Measurements from ENCODE around the gene NPEPL1.
"Not testable (repeated sequence)": the region's sequence is repeated elsewhere in the genome, so short reads cannot be mapped to it uniquely, and the experiment has no call there.

The NPEPL1 gene

GRCh38 chr20:58740356-58741308 is 48.0 kb downstream of the NPEPL1 start:
- no peak for DNase-seq (ENCODE audit: low read depth, low spot score)

- DNase-seq (ENCODE audit: low read depth, low spot score) = no peak
Observed at GRCh38 chr20:58741384-58741783, 48.8 kb downstream of the NPEPL1 start.

DNA sequence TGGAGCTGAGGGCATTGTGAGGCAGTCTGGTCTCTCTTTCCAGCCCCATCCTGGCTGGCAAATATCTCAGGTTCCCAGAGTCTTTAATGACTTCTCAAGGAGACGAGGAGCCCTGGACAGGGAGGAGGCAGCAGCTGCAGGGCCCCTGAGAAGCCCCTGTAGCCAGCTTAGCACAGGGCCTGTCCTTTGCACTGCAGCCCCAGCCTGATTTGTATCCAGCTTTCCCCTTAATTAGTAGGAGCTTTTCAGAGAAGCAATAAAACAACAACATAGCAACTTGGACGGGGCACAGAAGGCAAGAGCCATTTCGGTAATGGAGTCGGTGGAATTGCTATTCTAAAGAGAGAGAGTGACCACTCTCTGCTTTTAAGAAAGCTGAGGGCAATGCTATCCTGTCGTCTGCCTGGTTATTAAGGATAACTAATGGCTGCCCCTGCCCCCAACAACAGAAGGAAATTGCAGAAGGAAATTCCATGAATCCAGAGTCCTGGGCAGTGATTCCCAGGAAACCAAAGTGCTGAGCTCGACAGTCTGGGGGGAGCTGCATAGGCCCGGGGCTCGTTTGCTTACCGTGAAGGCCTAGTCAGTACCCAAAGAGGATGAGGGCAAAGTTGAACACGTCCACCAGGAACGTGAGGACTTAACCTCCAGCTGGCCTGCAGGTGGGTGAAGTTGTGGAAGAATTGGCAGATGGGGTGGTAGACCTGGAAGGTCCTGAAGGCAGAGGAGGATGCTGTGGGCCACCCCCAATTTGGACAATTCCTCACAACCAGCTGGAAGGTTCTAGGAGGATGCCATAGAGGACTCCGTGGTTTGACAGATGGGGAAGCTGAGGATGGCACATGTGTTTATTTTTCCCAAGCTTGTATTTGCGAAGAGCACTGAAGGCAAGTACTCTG is 50.3 kb downstream of the NPEPL1 start:
- no peak for DNase-seq (ENCODE audit: low read depth, low spot score)

DNA sequence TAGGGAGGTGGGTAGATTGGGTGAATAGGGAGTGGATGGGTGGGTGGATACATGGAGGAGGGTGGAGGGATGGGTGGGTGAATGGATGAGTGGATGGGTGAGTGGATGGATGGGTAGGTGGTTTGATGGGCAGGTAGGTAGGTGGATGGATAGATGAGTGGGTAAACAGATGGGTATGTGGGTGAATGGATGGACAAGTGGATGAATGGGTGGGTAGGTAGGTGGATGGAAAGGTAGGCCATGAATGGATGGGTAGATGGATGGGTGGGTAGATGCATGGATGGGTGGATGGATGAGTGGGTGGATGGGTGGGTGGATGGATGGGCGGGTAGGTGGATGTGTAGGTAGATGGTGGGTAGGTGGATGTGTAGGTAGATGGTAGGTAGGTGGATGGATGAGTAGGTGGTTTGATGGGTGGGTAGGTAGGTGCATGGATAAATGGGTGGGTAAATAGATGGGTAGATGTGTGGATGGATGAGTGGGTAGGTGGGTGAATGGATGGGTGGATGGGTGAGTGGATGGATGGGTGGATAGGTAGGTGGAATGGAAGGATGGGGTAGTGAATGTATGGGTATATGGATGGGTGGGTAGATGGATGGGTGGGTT is 51.4 kb downstream of the NPEPL1 start:
- DNase-seq (ENCODE audit: low read depth, low spot score) = no peak

DNA sequence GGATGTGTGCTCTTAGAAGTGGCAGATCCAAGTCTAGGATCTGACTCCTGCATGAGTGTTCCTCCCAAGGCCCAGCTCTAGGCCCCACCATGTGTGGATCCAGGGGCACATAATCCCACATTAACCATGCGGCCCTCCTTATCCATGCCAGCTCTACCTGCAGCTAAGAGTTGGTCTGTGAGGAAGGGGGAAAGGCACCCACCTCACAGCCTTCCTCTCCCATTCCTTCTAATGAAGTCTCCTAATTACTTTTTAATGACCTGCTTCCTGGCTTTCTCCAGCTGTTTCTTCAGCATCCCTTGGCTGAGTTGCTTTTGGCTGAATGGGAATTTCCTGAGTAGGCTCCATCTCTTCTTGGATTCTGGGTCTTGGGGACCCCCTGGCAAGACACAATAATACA is 52.2 kb downstream of the NPEPL1 start:
- DNase-seq (ENCODE audit: low read depth, low spot score) = no peak

DNA sequence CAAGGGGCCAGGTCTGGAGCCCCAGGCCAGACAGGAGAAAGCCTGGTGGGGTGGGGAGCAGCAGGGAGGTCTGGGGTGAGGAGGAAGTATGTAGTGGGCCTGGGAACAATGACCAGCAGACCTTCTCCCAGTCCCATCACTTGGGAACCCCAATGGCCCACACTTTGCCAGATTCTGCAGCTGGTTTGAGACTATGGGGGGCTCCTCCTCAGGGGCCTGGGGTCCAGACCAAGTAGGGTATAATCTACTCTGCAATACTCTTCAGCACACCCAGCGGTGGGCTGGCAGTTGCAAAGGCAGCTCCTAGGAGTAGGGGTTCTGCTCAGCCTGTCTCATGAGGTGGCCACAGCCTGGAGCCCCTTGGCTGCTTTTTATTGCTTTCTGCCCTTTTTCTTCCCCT is 52.8 kb downstream of the NPEPL1 start:
- no peak for DNase-seq (ENCODE audit: low read depth, low spot score)

- no peak for DNase-seq (ENCODE audit: low read depth, low spot score)
Observed at GRCh38 chr20:58746620-58747019, 54.0 kb downstream of the NPEPL1 start.

DNA sequence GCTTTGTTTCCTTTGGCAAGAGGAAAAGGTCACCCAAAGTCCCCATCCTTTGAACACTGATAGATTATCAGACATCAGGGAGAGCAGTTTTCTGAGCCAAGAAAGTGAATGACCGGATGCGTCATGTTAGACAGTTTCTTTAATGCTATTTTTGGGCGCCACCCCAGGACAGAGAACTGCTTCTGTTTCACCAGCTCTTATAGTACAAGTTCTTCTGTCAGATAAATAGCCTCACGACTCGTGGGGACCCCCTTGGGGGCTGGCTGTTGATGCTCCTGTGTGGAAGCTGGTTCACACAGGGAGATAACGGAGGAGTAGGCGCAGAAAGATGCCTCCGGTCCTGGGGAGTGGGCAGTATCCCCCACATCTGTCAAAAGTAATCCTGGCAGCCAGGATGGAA is 54.6 kb downstream of the NPEPL1 start:
- no peak for DNase-seq (ENCODE audit: low read depth, low spot score)

GRCh38 chr20:58748618-58749017 is 56.0 kb downstream of the NPEPL1 start:
- no peak for DNase-seq (ENCODE audit: low read depth, low spot score)

GRCh38 chr20:58749098-58749769 is 56.6 kb downstream of the NPEPL1 start:
- DNase-seq (ENCODE audit: low read depth, low spot score) = no peak

- no peak for DNase-seq (ENCODE audit: low read depth, low spot score)
Observed at GRCh38 chr20:58749979-58750378, 57.4 kb downstream of the NPEPL1 start.

DNA sequence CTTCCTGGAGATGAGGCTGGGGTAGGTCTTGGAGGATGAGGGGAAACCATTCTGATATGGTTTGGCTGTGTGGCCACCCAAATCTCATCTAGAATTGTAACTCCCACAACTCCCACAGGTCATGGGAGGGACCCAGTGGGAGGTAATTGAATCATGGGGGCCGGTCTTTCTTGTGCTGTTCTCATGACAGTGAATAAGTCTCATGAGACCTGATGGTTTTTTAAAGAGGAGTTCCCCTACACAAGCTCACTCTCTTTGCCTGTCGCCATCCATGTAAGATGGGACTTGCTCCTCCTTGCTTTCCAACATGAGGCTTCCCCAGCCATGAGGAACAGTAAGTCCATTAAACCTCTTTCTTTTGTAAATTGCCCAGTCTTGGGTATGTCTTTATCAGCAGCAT is 58.1 kb downstream of the NPEPL1 start:
- DNase-seq (ENCODE audit: low read depth, low spot score) = not testable (repeated sequence)

DNA sequence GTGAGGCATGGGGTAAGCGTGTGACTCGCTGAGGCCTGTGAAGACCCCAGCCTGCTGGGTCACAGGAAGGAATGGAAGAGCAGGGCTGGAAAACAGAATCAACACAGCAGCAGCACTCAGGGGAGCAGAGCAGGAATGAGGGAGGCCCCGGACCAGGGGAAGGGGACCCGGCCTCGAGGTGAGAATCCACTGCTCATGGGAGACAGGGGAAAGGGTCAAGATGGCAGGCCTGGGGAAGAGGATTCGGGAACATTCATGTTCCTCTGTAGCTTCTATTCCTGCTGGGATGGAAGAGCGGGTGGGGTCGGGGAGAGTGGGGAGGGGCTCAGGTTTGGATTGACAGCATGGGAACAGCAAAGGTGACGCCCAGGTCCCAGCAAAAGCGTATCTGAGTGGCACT is 59.4 kb downstream of the NPEPL1 start:
- no peak for DNase-seq (ENCODE audit: low read depth, low spot score)

- DNase-seq (ENCODE audit: low read depth, low spot score) = no peak
Observed at GRCh38 chr20:58752565-58752964, 60.0 kb downstream of the NPEPL1 start.

DNA sequence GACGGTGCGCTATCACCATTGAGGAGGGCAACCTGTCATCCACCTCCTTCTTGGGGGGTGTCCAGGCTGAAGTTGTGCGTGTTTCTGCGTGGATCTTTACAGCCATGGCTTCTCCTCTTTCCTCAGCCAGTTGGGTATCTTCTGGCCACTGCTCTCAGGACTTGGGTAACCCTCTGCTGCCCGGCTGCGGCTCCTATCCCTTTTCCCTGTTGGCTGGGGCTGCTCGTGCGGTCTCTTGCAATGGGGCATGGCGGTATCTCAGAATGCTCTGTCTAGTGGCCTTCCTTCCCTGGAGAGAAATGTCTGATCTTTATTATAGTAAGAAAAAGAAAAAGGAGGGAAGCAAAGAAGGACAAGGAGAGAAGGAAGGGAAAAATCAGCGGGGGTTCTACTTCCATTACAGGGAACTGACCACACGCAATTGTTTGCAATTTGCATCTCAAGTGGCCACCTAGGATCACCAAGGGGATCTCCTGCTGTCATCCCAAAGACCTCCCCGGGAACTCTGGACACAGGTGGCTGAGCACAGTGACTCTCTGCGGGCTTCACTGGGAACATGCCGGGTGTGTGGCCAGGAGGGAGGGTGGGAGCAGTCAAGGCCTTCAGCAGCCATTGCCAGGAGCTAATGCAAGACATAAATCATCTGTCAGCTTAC is 60.8 kb downstream of the NPEPL1 start:
- DNase-seq (ENCODE audit: low read depth, low spot score) = no peak

DNA sequence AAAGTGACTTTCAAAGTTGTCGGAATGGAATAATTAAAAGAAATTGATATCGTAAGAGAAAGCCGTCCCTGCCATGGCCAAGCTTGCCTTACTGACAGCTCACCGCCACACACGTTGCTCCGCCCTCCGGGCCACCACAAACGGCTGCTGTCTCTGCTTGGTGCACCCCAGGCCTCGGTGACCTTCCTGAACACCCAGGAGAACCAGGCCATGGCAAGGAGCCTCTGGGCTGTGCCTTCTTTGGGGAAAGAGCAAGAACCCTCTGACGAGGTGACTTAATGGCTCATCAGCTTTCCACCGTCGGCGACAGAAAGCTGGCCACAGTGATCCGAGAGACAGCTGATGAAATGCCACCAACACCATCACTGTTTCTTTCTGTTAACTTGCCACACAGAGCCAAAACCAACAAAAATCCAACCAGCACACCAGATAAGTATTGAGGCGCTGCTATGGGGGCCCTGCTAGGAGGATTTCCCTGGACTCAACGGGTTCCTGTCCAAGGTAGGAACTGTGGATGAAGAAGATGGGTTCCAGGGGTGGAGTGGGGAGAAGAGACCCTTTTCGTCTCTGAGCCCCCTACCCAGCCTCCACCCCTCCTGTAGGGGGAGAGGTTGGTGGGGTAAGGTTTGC is 61.4 kb downstream of the NPEPL1 start:
- no peak for DNase-seq (ENCODE audit: low read depth, low spot score)

DNA sequence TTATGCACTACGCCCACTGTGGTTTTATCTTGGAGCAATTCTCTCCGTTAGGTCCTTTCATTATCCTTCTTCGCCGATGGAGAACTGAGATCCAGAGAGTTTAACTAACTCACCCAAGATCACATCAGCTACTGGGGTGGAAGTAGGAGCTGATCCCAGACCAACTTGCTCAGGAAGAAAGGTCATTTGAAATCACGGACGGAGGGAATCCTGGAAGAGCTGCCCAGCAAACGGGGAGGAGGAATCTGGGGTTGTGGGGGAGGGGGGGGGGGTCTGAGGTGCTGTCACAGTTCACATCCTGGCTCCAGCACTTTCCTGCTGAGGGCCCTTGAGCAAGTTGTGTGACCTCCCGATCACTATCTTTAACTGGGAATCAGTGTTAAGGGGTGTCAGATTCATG is 62.0 kb downstream of the NPEPL1 start:
- DNase-seq (ENCODE audit: low read depth, low spot score) = no peak

DNA sequence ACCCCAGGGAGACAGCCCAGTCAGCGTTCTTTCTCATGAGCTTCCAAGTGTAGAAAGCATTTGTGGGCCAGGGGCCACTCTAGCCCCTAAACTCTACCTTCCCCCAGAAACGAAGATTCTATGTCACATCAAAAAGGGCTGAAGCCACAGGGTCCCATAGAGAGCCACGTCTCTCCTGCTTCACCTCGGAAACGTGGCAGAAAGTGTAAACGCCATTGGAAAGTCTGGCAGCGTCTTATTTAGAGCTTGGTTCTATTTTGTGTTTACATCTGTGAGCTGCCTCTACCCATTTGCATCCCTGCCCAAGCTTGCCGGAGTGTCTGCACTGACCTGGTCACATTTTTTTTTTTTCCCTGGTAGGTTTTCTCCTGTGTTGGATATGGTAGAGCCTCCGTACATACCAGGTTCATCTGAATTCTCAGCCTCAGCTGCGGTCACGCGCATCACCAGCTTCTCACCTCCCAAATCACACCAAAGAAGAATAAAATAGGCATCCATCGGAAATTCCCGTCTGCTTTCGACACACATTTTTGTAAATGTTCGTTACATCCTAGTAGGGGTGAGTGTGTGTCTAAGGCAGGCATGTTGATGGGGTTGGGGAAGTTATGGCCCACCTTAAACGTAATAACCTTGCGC is 62.6 kb downstream of the NPEPL1 start:
- DNase-seq (ENCODE audit: low read depth, low spot score) = no peak

- DNase-seq (ENCODE audit: low read depth, low spot score) = no peak
Observed at GRCh38 chr20:58755766-58756449, 63.3 kb downstream of the NPEPL1 start.

DNA sequence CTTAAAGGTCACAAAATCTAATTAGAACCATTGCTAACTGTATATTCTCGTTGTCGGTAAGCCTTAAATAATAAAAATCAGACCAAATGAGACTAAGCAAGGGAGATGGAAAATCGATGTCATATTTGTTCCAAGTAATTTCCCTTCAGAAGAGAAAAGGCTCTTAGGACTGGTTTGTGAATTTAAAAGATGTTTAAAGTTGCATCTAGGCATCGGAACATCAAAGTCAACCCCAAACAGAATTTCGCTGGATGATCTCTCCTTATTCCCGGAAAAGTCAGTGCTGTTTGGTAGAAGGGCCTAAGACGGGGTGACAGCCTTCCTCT is 63.8 kb downstream of the NPEPL1 start:
- DNase-seq (ENCODE audit: low read depth, low spot score) = no peak

Measured in smooth muscle cell of the brain vasculature (primary cell).